GM21619 (cell line): Measurements from ENCODE around the gene MUSTN1.

Source experiments
- ATAC-seq: cut with Tn5 transposase; IDR thresholded peaks from one replicate; pipeline ENCODE4 v1.9.1; 2021; ENCODE audit not compliant: unreplicated experiment

The MUSTN1 gene

GRCh38 chr3:52787672-52788625 is 46.9 kb downstream of the MUSTN1 start:
- no peak for ATAC-seq

GRCh38 chr3:52787246-52787645 is 47.6 kb downstream of the MUSTN1 start:
- no peak for ATAC-seq

DNA sequence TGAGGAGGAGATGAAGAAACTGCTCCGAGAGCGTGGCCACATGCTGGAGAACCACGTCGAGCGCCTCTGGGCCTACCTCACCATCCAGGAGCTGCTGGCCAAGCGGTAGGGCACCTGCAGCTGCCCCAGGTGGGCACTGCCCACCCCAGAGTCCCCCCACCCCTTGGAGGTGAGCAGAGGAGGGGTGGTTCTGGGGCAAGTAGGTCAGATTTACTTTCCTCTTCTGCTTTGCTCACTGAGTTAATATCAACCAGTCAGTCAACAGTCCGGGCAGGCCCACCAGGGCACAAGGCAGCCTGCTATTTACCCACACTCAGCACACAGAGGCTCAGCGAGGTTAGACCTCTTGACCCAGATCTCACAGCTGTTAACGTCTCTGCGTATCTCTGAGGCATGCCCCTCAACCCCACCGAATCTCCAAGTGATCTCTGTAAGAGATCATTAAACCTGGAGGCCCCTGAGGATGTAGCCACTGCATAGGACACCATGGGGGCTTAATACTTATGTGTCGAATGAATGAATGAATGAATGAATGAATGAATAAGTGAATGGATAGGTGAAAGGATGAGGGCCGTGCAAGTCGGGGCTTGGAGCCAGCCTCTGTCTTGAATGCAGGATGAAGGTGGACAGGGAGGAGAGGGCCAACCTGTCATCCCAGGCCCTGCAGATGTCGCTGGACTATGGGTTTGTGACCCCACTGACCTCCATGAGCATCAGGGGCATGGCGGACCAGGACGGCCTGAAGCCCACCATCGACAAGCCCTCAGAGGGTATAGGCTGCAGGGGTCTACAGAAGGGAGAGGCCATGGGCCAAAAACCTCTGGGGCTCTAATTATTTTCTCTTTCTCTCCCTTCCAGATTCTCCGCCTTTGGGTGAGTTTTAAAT is 48.2 kb downstream of the MUSTN1 start:
- no peak for ATAC-seq

DNA sequence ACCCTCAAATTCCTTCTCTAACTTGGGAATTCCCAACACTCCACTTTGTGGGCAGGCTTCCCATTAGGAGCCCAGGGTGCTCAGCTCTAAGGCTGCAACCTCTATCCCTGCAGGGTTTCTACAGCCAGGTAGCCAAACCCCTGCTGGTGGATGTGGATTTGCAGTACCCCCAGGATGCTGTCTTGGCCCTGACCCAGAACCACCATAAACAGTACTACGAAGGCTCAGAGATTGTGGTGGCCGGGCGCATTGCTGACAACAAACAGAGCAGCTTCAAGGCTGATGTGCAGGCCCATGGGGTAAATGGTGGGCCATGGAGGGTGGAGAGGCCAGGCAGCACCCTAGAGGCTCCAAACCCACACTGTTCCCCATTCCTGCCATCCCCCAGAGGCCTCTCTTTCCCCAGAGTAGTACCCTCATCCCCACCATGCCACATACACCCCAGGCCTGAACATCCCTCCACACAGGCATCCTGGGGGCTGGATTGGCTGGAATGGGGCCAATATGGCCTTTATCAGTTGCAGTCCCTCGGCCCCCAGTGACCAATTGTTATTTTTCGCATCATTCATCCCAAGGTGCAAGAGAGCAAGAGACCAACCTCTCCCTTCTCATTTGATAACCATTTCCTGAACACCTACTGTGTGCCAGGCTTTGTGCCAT is 49.8 kb downstream of the MUSTN1 start:
- no peak for ATAC-seq

GRCh38 chr3:52784021-52784621 is 50.7 kb downstream of the MUSTN1 start:
- ATAC-seq: no peak

DNA sequence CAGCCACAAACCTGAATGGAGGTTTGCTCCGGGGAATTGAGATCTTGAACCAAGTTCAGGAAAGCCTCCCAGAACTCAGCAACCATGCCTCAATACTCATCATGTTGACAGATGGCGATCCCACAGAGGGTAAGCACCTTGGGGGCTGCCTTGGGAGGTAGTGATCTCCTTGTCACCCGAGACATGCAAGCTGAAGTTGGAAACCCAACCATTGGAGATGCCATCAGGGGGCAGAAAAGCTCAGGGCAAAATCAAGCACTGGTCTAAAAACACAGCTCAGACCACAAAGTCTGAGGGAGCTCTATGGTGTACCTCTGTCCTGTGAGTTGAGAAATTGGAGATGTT is 51.6 kb downstream of the MUSTN1 start:
- no peak for ATAC-seq
